Measurements from ENCODE around the gene FCN2.

Gene FCN2

DNA sequence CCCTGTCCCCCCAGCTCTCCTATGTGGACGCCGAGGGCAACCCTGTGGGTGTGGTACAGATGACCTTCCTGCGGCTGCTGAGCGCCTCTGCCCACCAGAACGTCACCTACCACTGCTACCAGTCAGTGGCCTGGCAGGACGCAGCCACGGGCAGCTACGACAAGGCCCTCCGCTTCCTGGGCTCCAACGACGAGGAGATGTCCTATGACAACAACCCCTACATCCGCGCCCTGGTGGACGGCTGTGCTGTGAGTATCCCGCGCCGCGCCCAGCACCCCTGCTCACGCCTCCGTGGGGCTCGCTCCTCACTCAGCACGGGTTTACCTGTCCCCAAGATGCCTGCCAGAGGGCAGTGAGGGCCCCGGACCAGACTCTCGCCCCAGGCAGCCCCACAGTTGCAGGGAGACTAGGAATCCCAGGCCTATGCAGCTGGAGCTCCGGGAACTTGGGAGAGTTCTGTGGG is 45.6 kb upstream of the FCN2 start:
- DNase-seq (ENCODE audit: low spot score), result no peak
- ChIA-PET POLR2A (ENCODE audit: low non-redundant PET) (no interaction called here), CTCF (interaction anchor here (0.6 kb wide), 1 partner anchor 9 kb away, joined by 3 read pairs; no protein-coding TSS in a partner anchor)
- TF ChIP-seq, protein P1, sequence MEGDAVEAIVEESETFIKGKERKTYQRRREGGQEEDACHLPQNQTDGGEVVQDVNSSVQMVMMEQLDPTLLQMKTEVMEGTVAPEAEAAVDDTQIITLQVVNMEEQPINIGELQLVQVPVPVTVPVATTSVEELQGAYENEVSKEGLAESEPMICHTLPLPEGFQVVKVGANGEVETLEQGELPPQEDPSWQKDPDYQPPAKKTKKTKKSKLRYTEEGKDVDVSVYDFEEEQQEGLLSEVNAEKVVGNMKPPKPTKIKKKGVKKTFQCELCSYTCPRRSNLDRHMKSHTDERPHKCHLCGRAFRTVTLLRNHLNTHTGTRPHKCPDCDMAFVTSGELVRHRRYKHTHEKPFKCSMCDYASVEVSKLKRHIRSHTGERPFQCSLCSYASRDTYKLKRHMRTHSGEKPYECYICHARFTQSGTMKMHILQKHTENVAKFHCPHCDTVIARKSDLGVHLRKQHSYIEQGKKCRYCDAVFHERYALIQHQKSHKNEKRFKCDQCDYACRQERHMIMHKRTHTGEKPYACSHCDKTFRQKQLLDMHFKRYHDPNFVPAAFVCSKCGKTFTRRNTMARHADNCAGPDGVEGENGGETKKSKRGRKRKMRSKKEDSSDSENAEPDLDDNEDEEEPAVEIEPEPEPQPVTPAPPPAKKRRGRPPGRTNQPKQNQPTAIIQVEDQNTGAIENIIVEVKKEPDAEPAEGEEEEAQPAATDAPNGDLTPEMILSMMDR (conservative IDR thresholded peaks at IDR 0.05; ENCODE audit: low read depth), result no peak
- H3K27ac ChIP-seq, result peak overlapping the region; percentile 2; the same call in 1 of the 2 replicates

DNA sequence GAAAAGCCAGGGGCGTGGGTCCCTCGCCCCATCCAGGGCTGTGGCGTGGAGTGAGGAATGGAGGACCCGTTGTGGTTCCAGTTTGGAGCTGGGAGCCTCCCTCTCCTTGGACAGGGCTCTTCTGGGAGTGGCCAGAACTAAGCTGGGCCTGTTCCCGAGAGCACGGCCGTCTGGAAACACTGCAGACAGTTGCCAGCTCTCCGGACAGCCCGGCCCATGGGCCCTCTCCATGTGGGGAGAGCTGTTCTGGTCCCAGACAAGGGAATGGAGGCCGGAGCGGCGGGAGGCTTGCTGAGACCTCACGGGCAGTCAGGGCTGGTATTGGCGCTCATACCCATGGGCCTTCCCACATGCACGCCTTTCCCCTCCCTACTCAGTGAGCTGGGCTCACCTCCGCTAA is 45.2 kb upstream of the FCN2 start:
- DNase-seq (ENCODE audit: low spot score), result no peak
- CTCF ChIA-PET, result interaction anchor here (0.6 kb wide), 2 partner anchors 18 to 192 kb away, joined by 3 to 5 read pairs; no protein-coding TSS in a partner anchor
- TF ChIP-seq, protein P1 (conservative IDR thresholded peaks at IDR 0.05; ENCODE audit: low read depth), result no peak
- POLR2A ChIA-PET (ENCODE audit: low non-redundant PET), result no interaction called here
- H3K27ac ChIP-seq, result peak overlapping the region; percentile 2; the same call in 1 of the 2 replicates

DNA sequence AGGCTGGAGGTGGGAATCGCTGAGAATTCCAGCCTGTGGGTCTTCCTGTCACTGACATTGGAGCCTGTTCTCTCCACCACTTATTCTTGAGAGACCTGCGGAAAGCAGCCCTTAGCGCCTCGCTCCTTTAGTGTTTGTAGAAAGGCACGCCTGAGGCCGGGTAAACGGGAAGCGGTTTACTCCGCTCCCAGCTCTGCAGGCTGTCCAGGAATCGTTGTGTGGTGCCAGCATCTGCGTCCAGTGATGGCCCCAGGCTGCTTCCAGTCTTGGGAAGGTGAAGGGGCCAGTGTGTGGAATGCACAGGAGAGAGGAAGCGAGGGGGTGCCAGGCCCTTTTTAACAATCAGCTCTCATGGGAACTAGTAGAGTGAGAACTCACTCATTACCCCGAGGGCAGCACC is 44.6 kb upstream of the FCN2 start:
- H3K27ac ChIP-seq, result peak overlapping the region; percentile 2; the same call in 1 of the 2 replicates
- ChIA-PET POLR2A (ENCODE audit: low non-redundant PET) (no interaction called here), CTCF (interaction anchor here (0.6 kb wide), 2 partner anchors 19 to 191 kb away, joined by 3 to 5 read pairs; no protein-coding TSS in a partner anchor)

DNA sequence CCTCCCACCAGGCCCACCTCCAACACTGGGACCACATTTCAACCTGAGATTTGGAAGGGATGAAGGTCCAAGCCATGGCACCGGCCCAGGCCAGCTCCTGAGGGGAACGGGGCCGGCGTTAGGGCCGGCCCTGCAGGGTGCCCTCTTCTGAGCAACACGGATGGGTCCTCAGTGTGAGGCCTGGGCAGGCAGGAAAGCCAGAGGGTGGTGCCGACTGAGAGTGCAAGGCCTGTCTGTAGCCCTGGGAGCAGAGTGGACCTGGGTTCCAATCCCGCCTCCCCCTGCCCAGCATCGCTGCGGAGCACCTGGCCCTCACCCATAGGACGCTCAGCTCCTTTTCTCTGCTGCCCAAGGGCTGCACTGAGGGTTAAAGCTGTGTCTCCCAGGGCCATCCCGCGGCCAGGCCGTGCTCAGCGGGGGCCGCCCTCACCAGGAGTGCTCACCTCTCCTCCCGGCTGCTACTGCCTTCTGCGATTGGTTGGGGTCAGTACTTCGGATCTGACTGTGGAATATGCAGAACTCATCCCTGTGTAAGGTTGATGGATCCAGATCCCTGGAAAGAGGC is 44.1 kb upstream of the FCN2 start:
- TF ChIP-seq, protein P1 (conservative IDR thresholded peaks at IDR 0.05; ENCODE audit: low read depth), result no peak
- ChIA-PET CTCF (interaction anchor here (0.6 kb wide), 1 partner anchor 191 kb away, joined by 5 read pairs; no protein-coding TSS in a partner anchor), POLR2A (ENCODE audit: low non-redundant PET) (no interaction called here)
- H3K27ac ChIP-seq, result peak overlapping the region; percentile 1; the same call in 1 of the 2 replicates
- no peak for DNase-seq (ENCODE audit: low spot score)

More for the DNA sequence above, 44.6 kb upstream of the FCN2 start:
- no peak for DNase-seq (ENCODE audit: low spot score)
- TF ChIP-seq, protein P1 (conservative IDR thresholded peaks at IDR 0.05; ENCODE audit: low read depth), result no peak

DNA sequence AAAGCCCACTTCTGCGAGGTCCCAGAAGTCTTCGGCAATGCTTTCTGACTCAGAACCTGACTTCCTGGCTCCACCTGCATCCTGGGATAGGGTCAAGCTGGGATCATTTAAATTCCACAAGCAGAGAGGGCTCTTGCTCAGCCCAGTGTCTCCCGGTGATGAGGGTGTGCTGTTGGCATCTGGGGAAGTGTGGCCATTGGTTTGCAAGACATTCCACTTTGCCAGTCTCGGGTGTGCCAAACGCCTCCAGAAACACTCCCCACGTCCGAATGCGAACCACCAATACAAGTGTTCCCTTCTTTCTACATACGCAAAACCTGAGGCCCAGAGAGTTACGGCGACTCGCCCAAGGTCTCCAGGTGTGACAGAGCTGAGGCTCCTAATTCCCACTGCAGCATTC is 43.1 kb upstream of the FCN2 start:
- DNase-seq (ENCODE audit: low spot score), result no peak
- ChIA-PET POLR2A (ENCODE audit: low non-redundant PET) (no interaction called here), CTCF (interaction anchor here (0.6 kb wide), 1 partner anchor 1459 kb away, joined by 5 read pairs; no protein-coding TSS in a partner anchor)
- H3K27ac ChIP-seq, result no peak overlapping the region
- TF ChIP-seq, protein P1 (conservative IDR thresholded peaks at IDR 0.05; ENCODE audit: low read depth), result no peak

DNA sequence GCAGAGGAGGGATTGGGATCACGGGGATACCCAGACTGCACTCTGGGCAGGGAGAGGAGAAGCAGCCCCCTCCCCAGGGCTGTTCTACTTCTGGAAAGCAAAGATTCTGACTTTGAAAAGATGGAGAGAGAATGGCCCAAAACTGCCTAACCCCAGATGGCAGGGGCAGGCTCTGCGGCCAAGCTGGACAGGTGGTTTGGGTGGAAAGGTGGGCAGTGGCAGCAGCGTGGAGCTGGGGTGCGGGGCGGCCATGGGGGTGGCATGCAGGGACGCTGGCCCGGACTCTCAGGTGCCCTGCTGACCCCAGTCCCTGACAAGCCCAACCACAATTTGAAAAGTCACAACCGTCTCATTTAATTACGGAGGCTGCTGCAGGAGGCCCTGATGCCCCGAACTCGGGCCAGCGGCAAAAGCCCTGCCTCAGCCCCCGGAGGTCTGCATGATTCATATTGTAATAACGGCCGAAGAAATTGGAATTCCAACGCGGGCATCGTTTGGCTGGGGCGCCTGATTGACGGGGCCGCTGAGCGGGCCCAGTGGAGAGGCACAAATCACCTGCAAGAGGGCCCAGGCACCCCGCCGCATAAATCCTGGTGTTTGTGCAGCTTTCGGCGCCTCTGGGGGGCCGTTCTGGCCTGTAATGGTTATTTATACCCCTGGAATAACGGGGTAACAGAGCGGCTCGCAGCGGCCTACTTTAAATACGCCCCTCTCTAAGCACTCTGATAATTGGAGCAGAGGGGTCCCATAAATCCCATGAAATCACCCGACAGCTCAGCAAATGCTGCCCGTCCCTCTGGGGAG is 41.8 kb upstream of the FCN2 start:
- POLR2A ChIA-PET (ENCODE audit: low non-redundant PET), result no interaction called here
- no peak overlapping the region for H3K27ac ChIP-seq
- CTCF ChIA-PET, result interaction anchor here (0.5 kb wide), 1 partner anchor 9 kb away, joined by 3 read pairs; no protein-coding TSS in a partner anchor

More for the DNA sequence above, 41.8 kb upstream of the FCN2 start:
- DNase-seq (ENCODE audit: low spot score), result no peak
- TF ChIP-seq, protein P1 (conservative IDR thresholded peaks at IDR 0.05; ENCODE audit: low read depth), result no peak
